NCI-H1436 (cell line): Measurements from ENCODE around the gene VSX1.

ENCODE experiments used
- DNase-seq: peaks from one replicate; lab custom pipeline; 2025; lab: John Stamatoyannopoulos, UW

The VSX1 gene

DNA sequence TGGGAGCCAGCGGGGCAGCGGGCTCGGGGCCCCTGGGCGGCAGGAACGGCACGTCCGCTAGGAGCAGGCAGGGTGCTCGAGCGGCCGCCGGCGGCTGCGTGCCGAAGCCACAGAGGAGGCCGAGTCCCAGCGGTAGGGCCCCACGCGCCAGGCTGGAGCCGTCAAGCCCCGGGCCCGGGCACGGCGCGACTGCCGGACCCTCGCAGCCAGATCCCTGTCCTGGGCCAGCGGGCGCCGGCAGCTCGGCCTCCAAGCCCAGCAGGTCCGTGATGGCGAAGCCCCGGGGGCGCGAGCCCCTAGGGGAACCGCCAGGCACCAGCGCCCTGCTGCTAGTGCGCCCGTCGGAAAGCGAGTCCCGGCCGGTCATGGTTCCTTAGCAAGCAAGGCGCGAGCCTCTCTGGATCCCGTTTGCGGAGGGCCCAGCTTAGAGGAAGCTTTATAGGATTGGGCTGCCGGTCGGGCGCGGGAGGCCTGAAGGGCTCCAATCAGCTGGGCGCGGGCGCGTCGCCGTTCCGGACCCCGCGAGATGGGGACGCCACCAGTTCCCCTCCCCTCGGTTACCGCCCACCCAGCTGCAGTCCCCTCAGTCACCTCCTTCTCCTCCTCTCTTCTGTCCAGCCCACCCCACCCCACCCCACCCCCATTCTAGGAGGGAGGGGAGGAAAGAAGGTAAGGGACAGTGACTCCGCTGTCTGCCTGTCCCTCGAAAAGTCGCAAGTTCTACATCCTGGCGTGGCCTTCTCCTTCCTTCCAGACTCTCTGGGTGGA, at the start of gene VSX1:
TSS of gene VSX1 (minus strand) at position 412 of the 768 bp plus-strand sequence. CDS start at position 367, 45 bp downstream.
- DNase-seq, result no peak

- DNase-seq, result no peak
Observed at GRCh38 chr20:25129908-25130307, 48.0 kb upstream of the VSX1 start.

GRCh38 chr20:25129428-25129827, 47.5 kb upstream of the VSX1 start:
- no peak for DNase-seq

GRCh38 chr20:25128649-25129048, 46.7 kb upstream of the VSX1 start:
- DNase-seq, result no peak

DNA sequence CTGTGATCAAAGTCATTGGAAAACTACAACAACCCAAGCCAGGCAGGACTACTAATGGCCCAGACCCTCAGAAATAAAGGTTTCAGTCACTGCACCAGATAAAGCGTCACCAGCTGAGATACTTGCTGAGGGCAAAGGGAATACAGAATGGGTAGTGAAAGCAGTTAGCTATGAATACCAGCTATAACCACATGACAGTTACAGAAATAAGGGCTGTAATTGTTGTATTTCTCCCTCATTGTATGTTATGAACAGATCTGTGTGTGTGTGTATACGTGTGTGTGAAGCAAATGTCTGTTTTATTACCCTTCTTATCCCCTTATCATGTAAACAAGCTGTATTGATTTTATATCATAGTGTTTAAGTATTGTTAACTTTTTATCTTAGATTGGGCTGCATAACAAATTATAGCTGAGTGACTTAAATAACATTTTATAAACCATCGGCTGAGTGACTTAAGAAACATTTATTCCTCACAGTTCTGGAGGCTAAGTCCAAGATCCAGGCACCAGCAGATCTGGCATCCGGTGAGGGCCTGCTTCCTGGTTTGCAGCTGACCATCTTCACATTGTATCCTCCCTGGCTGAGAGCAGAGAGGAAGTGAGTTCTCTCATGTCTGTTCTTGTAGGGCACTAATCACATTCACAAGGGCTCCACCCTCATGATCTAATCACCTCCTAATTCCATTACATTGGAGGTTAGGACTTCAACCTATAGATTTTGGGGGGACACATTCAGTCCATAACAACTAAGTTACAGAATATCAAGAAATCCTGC, 46.0 kb upstream of the VSX1 start:
- DNase-seq, result no peak

DNA sequence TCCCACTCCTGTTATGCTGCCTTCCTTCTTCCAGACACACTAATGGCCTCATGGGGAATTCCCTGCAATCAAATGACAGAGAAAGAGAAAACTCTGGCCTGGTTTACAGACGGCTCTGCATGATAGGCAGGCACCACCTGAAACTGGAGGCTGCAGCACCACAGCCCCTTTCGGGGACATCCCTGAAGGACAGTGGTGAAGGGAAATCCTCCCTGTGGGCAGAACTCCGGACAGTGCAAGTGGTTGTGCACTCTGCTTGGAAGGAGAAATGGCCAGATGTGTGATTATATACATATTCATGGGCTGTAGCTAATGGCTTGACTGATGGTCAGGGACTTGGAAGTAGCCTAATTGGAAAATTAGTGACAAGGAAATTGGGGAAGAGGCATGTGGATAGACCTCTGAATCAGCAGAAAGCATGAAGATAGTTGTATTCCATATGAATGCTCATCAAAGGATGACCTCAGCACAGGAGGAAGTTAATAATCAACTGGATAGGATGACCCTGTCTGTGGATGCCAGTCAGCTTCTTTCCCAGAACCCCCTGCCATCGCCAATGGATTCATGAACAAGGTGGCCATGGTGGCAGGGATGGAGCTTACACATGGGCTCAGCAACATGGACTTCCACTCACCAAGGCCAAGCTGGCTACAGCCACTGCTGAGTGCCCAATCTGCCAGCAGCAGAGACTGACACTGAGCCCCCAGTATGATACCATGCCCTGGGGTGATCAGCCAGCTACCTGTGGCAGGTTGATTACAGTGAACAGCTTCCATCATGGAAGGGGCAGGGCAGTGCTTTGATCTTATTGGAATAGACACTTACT, 44.5 kb upstream of the VSX1 start:
- DNase-seq, result no peak

DNA sequence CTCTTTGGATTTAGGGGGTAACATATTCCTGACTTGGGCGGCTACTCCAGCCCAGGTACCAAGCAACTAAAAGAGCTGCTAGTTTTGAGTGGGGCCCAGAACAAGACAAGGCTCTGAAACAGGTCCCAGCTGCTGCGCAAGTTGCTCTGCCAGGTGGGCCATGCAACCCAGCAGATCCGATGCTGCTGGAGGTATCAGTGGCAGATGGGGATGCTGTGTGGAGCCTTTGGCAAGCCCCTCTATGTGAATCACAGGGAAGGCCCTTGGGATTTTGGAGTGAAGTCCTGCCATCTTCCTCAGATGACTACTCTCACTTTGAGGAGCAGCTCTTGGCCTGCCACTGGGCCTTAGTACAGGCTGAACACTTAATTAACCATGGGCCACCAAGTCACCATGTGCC, 43.7 kb upstream of the VSX1 start:
- no peak for DNase-seq

DNA sequence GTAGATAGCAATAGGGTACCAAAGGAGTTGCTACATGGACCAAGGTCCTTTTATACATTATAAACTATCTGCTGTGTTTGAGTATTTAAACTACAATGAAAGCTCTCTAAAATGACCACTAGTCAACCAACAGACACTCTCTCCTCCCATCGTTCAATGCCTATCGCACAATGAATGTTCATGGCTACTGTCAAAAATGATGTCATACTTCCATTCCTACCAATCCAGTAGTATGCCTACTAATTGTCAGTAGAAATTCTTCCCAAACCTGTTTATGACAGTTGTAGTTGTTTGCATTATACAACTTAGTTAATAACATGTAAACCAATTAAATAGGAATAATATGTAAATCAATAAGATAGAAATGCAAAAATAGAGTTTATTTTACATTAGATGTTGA, 39.0 kb upstream of the VSX1 start:
- DNase-seq, result no peak

DNA sequence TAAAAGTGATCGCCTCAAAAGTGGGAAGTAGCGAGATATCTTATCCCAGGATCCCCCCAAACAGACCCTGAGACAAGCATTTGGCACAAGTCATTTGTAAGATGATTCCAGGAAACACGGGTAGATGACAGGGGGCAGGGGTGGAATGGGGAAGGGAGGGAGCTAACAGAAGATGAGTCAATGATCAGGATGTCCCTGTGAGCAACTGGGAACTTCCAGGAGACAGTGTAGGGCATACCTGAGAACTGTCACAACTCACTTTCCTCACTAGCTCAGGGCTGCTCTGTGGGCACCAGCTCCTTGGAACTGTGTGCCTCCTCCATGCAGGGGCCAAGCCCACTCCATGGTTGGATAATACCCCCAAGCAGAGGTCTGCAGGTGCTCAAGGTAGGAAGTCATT, 38.5 kb upstream of the VSX1 start:
- no peak for DNase-seq

- DNase-seq, result no peak
Observed at GRCh38 chr20:25118529-25118928, 36.6 kb upstream of the VSX1 start.

DNA sequence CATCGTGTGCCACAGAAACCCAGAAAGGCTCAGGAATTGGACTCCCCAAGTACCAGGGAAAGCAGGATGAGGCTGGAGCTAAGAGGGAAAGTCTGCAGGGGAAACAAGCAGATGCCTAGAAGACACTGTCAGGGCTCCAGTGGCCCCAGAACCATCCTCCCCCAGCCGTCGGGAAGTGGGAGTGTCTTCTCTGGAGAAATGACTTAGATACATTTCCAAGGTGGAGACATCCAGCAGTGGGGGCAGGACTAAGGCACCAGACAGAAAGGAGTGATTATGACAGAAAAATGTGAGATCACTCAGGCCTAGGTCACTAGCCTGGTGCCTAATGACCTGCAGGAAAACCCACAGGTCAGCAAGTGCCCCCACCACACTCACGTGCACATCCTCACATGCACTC, 36.0 kb upstream of the VSX1 start:
- no peak for DNase-seq

DNA sequence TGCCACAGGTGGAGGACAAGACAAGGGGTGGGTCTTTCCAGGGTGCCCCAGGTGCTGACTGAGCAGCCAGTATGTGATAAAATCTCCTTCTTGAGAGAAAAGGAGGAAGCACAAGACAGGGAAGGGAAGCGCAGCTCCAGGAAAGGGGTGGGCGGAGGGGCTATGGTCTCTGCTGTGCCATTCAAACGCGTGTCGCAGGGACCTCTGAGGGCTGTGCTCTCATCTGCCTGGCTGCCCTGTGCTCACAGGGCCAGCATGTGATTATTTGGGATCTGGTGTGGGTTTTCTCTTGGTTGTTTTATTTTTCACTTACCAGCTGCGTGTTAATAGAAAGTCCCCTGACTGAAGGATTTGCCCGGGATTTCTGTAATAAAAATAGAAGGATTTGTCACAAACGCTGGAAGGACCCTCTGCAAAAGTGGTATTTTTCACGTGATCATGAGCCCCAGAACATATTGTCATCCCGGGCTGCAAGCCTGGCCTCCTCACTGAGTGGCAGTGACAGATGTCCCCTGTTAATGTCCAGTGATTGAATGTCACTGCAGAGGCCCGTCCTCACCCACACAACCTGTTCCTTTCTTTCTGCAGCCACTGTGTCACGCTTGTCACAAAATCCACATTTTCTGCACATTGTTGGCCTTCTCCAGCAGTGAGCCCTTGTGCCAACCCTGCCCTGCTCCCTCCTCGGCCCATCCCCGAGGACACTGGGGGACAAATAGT, 35.0 kb upstream of the VSX1 start:
- DNase-seq, result no peak

DNA sequence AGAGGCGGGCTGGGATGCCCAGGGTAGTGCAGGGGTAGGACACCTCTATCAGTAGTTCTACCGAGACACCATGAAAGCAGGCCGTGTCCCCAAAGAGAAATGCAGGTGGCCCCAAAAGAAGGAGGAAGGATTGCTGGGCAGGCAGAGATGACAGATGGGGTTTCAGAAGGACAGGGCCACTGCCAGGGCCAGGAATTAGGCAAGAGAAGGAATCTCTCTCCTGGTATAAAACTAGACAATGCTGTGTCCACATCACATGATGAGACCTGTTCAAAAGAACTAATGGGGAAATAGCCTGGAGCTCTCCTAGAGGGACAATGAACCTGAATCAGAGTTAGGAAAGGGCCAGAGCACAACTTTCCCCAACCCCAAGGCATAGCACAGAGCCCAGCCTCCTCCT, 21.6 kb upstream of the VSX1 start:
- DNase-seq, result no peak

GRCh38 chr20:25100914-25101313, 19.0 kb upstream of the VSX1 start:
- no peak for DNase-seq

DNA sequence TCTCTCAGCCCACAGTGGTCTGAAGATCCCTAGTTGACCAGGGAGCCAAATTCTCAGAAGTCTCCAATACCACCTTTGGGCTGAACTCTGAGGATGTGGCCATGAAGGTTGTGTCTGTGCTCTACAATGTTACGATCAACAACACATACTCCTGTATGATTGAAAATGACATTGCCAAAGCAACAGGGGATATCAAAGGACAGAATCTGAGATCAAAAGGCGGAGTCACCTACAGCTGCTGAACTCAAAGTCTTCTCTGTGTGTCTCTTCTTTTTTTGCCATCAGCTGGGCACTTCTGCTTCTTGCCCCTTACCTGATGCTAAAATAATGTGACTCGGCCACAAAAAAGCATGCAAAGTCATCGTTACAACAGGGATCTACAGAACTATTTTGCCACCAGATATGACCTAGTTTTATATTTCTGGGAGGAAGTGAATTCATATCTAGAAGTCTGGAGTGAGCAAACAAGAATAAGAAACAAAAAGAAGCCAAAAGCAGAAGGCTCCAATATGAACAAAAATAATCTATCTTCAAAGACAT, 17.7 kb upstream of the VSX1 start:
- no peak for DNase-seq

DNA sequence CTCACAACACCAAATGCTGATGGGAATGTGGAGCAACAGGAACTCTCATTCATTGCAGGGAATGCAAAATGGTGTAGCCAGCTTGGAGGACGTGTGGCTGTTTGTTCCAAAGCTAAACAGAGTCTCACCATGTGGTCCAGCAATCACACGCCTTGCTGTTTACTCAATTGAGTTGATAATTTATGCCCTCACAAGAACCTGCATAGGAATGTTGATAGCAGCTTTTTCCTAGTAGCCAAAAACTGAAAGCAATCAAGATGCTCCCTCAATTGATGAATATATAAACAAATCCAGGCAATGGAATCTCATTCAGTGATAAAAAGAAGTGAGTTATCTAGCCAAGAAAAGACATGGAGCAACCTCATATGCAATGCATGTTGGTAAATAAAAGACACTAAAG, 15.6 kb upstream of the VSX1 start:
- DNase-seq, result no peak

GRCh38 chr20:25090492-25091429, 8.8 kb upstream of the VSX1 start:
- no peak for DNase-seq

- no peak for DNase-seq
Observed at GRCh38 chr20:25089662-25090061, 7.7 kb upstream of the VSX1 start.

DNA sequence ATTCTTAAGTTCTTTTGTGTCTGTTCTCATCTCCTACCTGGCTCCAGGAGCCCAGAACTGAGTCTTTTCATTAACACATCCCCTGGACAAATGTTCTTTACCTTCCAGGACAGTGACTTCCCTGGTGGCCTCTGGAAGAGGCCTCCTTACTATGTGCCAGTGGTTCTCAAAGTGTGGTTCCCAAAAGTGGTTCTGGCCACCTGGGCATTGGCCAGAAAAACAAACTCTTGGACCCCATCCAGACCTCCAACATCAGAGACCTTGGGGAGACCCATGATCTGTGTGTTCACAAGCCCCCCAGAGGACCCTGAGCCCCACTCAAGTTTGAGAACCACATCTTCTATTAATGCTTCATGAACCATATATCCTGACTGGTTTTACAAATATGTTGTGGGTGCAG, 7.2 kb upstream of the VSX1 start:
- no peak for DNase-seq

- DNase-seq, result no peak
Observed at GRCh38 chr20:25088267-25088666, 6.3 kb upstream of the VSX1 start.
